ENCODE results near the gene GALNTL6.
A peak's percentile ranks its signal among the peaks of the same experiment; 100 is the strongest.
"Not testable (repeated sequence)": the region's sequence is repeated elsewhere in the genome, so short reads cannot be mapped to it uniquely, and the experiment has no call there.

GALNTL6 gene

GRCh38 chr4:173005912-173006633 lies 1192.9 kb downstream of the GALNTL6 start:
- Mint-ChIP-seq H3K27ac (no peak overlapping the region), H3K27me3 (ENCODE audit: low read depth) (peaks cover 4% of the 10 kb centered on the region), H3K4me3 (no peak overlapping the region), H3K36me3 (ENCODE audit: low read depth) (no peaks in the 10 kb centered on the region), H3K4me1 (ENCODE audit: low read depth) (no peaks in the 10 kb centered on the region), H3K9me3 (no peaks in the 10 kb centered on the region)
- no peak for DNase-seq (ENCODE audit: low spot score)

GRCh38 chr4:173008436-173008835 lies 1195.2 kb downstream of the GALNTL6 start:
- Mint-ChIP-seq H3K36me3 (ENCODE audit: low read depth) (no peaks in the 10 kb centered on the region), H3K4me1 (ENCODE audit: low read depth) (peaks cover under 1% of the 10 kb centered on the region), H3K27ac (no peak overlapping the region), H3K4me3 (no peak overlapping the region), H3K27me3 (ENCODE audit: low read depth) (peaks cover 4% of the 10 kb centered on the region), H3K9me3 (no peaks in the 10 kb centered on the region)
- no peak for DNase-seq (ENCODE audit: low spot score)

GRCh38 chr4:173009129-173009823 lies 1196.1 kb downstream of the GALNTL6 start:
- no peaks in the 10 kb centered on the region for H3K27me3 Mint-ChIP-seq (ENCODE audit: low read depth)

GRCh38 chr4:173012608-173013007 lies 1199.4 kb downstream of the GALNTL6 start:
- Mint-ChIP-seq H3K9me3 (no peaks in the 10 kb centered on the region), H3K27ac (no peak overlapping the region), H3K36me3 (ENCODE audit: low read depth) (no peaks in the 10 kb centered on the region), H3K4me1 (ENCODE audit: low read depth) (peaks cover 4% of the 10 kb centered on the region), H3K4me3 (no peak overlapping the region), H3K27me3 (ENCODE audit: low read depth) (no peaks in the 10 kb centered on the region)
- DNase-seq (ENCODE audit: low spot score), result no peak

More at GRCh38 chr4:173009129-173009823, 1196.1 kb downstream of the GALNTL6 start:
- Mint-ChIP-seq H3K4me1 (ENCODE audit: low read depth) (peaks cover 4% of the 10 kb centered on the region), H3K4me3 (no peak overlapping the region), H3K9me3 (no peaks in the 10 kb centered on the region), H3K27ac (no peak overlapping the region), H3K36me3 (ENCODE audit: low read depth) (no peaks in the 10 kb centered on the region)
- no peak for DNase-seq (ENCODE audit: low spot score)

GRCh38 chr4:173013232-173013930 lies 1200.2 kb downstream of the GALNTL6 start:
- no peak overlapping the region for H3K27ac Mint-ChIP-seq
- DNase-seq (ENCODE audit: low spot score), result peak; percentile 11
- peaks cover 4% of the 10 kb centered on the region for H3K4me1 Mint-ChIP-seq (ENCODE audit: low read depth)
- H3K27me3 Mint-ChIP-seq (ENCODE audit: low read depth), result no peaks in the 10 kb centered on the region
- no peak overlapping the region for H3K4me3 Mint-ChIP-seq
- H3K9me3 Mint-ChIP-seq, result no peaks in the 10 kb centered on the region
- no peaks in the 10 kb centered on the region for H3K36me3 Mint-ChIP-seq (ENCODE audit: low read depth)

- no peak overlapping the region for H3K27ac Mint-ChIP-seq
- H3K9me3 Mint-ChIP-seq, result no peaks in the 10 kb centered on the region
- no peak overlapping the region for H3K4me3 Mint-ChIP-seq
- no peak for DNase-seq (ENCODE audit: low spot score)
- no peaks in the 10 kb centered on the region for H3K27me3 Mint-ChIP-seq (ENCODE audit: low read depth)
- peaks cover 4% of the 10 kb centered on the region for H3K4me1 Mint-ChIP-seq (ENCODE audit: low read depth)
- no peaks in the 10 kb centered on the region for H3K36me3 Mint-ChIP-seq (ENCODE audit: low read depth)
These were observed 1200.9 kb downstream of the GALNTL6 start for GRCh38 chr4:173014113-173014558.

GRCh38 chr4:173014836-173015235 lies 1201.6 kb downstream of the GALNTL6 start:
- Mint-ChIP-seq H3K4me3 (no peak overlapping the region), H3K27me3 (ENCODE audit: low read depth) (no peaks in the 10 kb centered on the region), H3K36me3 (ENCODE audit: low read depth) (no peaks in the 10 kb centered on the region), H3K27ac (no peak overlapping the region), H3K9me3 (no peaks in the 10 kb centered on the region), H3K4me1 (ENCODE audit: low read depth) (peaks cover 4% of the 10 kb centered on the region)
- DNase-seq (ENCODE audit: low spot score), result no peak

- Mint-ChIP-seq H3K36me3 (ENCODE audit: low read depth) (no peaks in the 10 kb centered on the region), H3K4me3 (no peak overlapping the region), H3K27ac (no peak overlapping the region), H3K4me1 (ENCODE audit: low read depth) (peaks cover 4% of the 10 kb centered on the region), H3K27me3 (ENCODE audit: low read depth) (peaks cover 4% of the 10 kb centered on the region), H3K9me3 (no peaks in the 10 kb centered on the region)
- DNase-seq (ENCODE audit: low spot score), result no peak
These were observed 1204.6 kb downstream of the GALNTL6 start for GRCh38 chr4:173017802-173018201.

GRCh38 chr4:173018446-173018845 lies 1205.2 kb downstream of the GALNTL6 start:
- no peak overlapping the region for H3K4me3 Mint-ChIP-seq
- H3K9me3 Mint-ChIP-seq, result no peaks in the 10 kb centered on the region
- no peak overlapping the region for H3K27ac Mint-ChIP-seq
- peaks cover 3% of the 10 kb centered on the region for H3K4me1 Mint-ChIP-seq (ENCODE audit: low read depth)
- H3K36me3 Mint-ChIP-seq (ENCODE audit: low read depth), result no peaks in the 10 kb centered on the region
- peaks cover 4% of the 10 kb centered on the region for H3K27me3 Mint-ChIP-seq (ENCODE audit: low read depth)
- no peak for DNase-seq (ENCODE audit: low spot score)

GRCh38 chr4:173019664-173020063 lies 1206.5 kb downstream of the GALNTL6 start:
- H3K27ac Mint-ChIP-seq, result no peak overlapping the region
- no peaks in the 10 kb centered on the region for H3K4me1 Mint-ChIP-seq (ENCODE audit: low read depth)
- H3K4me3 Mint-ChIP-seq, result no peak overlapping the region
- H3K27me3 Mint-ChIP-seq (ENCODE audit: low read depth), result peaks cover 4% of the 10 kb centered on the region
- no peaks in the 10 kb centered on the region for H3K36me3 Mint-ChIP-seq (ENCODE audit: low read depth)
- DNase-seq (ENCODE audit: low spot score), result no peak
- no peaks in the 10 kb centered on the region for H3K9me3 Mint-ChIP-seq

GRCh38 chr4:173021746-173022573 lies 1208.8 kb downstream of the GALNTL6 start:
- H3K27ac Mint-ChIP-seq; H3K4me3 Mint-ChIP-seq; H3K4me1 Mint-ChIP-seq (ENCODE audit: low read depth); H3K27me3 Mint-ChIP-seq (ENCODE audit: low read depth); H3K36me3 Mint-ChIP-seq (ENCODE audit: low read depth); H3K9me3 Mint-ChIP-seq; DNase-seq (ENCODE audit: low spot score): not testable (repeated sequence)

GRCh38 chr4:173024203-173024602 lies 1211.0 kb downstream of the GALNTL6 start:
- DNase-seq (ENCODE audit: low spot score), result no peak
- Mint-ChIP-seq H3K4me3 (no peak overlapping the region), H3K36me3 (ENCODE audit: low read depth) (no peaks in the 10 kb centered on the region), H3K27ac (no peak overlapping the region), H3K9me3 (no peaks in the 10 kb centered on the region), H3K27me3 (ENCODE audit: low read depth) (peaks cover 8% of the 10 kb centered on the region), H3K4me1 (ENCODE audit: low read depth) (peaks cover 4% of the 10 kb centered on the region)

- H3K4me1 Mint-ChIP-seq (ENCODE audit: low read depth), result peaks cover 4% of the 10 kb centered on the region
- no peaks in the 10 kb centered on the region for H3K9me3 Mint-ChIP-seq
- no peak overlapping the region for H3K27ac Mint-ChIP-seq
- no peaks in the 10 kb centered on the region for H3K36me3 Mint-ChIP-seq (ENCODE audit: low read depth)
- DNase-seq (ENCODE audit: low spot score), result no peak
- peaks cover 10% of the 10 kb centered on the region for H3K27me3 Mint-ChIP-seq (ENCODE audit: low read depth)
- H3K4me3 Mint-ChIP-seq, result no peak overlapping the region
These were observed 1211.9 kb downstream of the GALNTL6 start for GRCh38 chr4:173025131-173025530.

All from T-helper 2 cell treated with Interferon-gamma antibody and Interleukin-4, amounts not matched to agents 5 μg/mL and 100 μg/mL, for 36 hours (primary cell).